HepG2 (cell line): ENCODE measurements around the gene PIGV. TPM values are rescaled to one million over a fixed set of nuclear protein-coding genes. Genes with fewer than 3 reads are reported as not detected.
A peak's percentile ranks its signal among the peaks of the same experiment; 100 is the strongest.

ENCODE experiments used
- ARNT2 ChIP-seq: sonication (generic); formaldehyde crosslinking; IDR thresholded peaks from 2 replicates; pipeline ENCODE4 v1.8.0; 2022; ENCODE audit warnings: mild to moderate bottlenecking, low read depth, missing genetic modification reagents, moderate library complexity
- DPF2 ChIP-seq: sonication (generic); formaldehyde crosslinking; IDR thresholded peaks from 2 replicates; pipeline ENCODE4 v1.4.0; 2020; ENCODE audit warnings: mild to moderate bottlenecking, low read depth, missing genetic modification reagents, borderline replicate concordance
- FOXK1 ChIP-seq: sonication (generic); formaldehyde crosslinking; IDR thresholded peaks from 2 replicates; pipeline ENCODE4 v1.4.0; 2020; ENCODE audit warnings: low read depth, missing genetic modification reagents, borderline replicate concordance
- KDM4B ChIP-seq: sonication (generic); formaldehyde crosslinking; IDR thresholded peaks from 2 replicates; pipeline ENCODE4 v1.4.0; 2020; ENCODE audit warnings: missing genetic modification reagents
- KMT2A ChIP-seq: sonication (generic); formaldehyde crosslinking; IDR thresholded peaks from 2 replicates; pipeline ENCODE4 v1.4.0; 2020; ENCODE audit warnings: missing genetic modification reagents
- NFKBIZ ChIP-seq: IDR thresholded peaks from 2 replicates; pipeline ENCODE4 v1.6.1; 2018; ENCODE audit warnings: missing genetic modification reagents, missing compliant biosample characterization
- RERE ChIP-seq: IDR thresholded peaks from 2 replicates; pipeline ENCODE4 v1.6.1; 2016; ENCODE audit warnings: low read depth, missing genetic modification reagents, missing compliant biosample characterization
- TBX3 ChIP-seq: fragments of 450-650 bp; IDR thresholded peaks from 2 replicates; pipeline ENCODE4 v1.6.1; 2017; ENCODE audit warnings: antibody characterized with exemption, mild to moderate bottlenecking, inconsistent platforms, borderline replicate concordance
- TGIF2 ChIP-seq: IDR thresholded peaks from 2 replicates; pipeline ENCODE4 v1.6.1; 2016; ENCODE audit warnings: control low read depth, missing compliant biosample characterization
- TMF1 ChIP-seq: sonication (generic); formaldehyde crosslinking; IDR thresholded peaks from 2 replicates; pipeline ENCODE4 v1.8.1; 2022; ENCODE audit warnings: low read depth, missing genetic modification reagents
- USF2 ChIP-seq, 2 experiments: sonication (generic) in 1 of 2; formaldehyde crosslinking in 1 of 2; IDR thresholded peaks; 2 replicates each; pipeline versions ENCODE4 v1.5.1 to v1.6.1; 2011 to 2020; ENCODE audit warnings: borderline replicate concordance in 1 of 2, low read depth in 1 of 2, low read length in 1 of 2, mild to moderate bottlenecking in 1 of 2, missing genetic modification reagents in 1 of 2, moderate library complexity in 1 of 2
- ZFP41 ChIP-seq: sonication (generic); formaldehyde crosslinking; IDR thresholded peaks from 2 replicates; pipeline ENCODE4 v1.4.0; 2020; ENCODE audit warnings: mild to moderate bottlenecking, missing genetic modification reagents, borderline replicate concordance
- ZNF496 ChIP-seq: sonication (generic); formaldehyde crosslinking; IDR thresholded peaks from 2 replicates; pipeline ENCODE4 v1.8.1; 2023; ENCODE audit warnings: mild to moderate bottlenecking, moderate library complexity, missing genetic modification reagents; ENCODE audit not compliant: insufficient replicate concordance
- ZNF546 ChIP-seq: sonication (generic); formaldehyde crosslinking; conservative IDR thresholded peaks from 2 replicates; pipeline ENCODE4 v1.8.1; 2023; ENCODE audit warnings: mild to moderate bottlenecking, missing genetic modification reagents
- ZNF576 ChIP-seq: sonication (generic); formaldehyde crosslinking; IDR thresholded peaks from 2 replicates; pipeline ENCODE4 v1.4.0; 2020; ENCODE audit warnings: mild to moderate bottlenecking, missing genetic modification reagents
- polyA plus RNA-seq, 8 experiments: library from polyadenylated mRNA; depleted of rRNA in 3 of 8; stranded (reverse) in 7 of 8; unstranded in 1 of 8; fragments of >200 nt; fragmentation: Illumina TruSeq in 4 of 8; extraction: Trizol in 4 of 8; gene quantifications; 2 replicates each; pipeline versions ENCODE4 v1.2.1 to v1.2.3, GENCODE V29; 2011 to 2016; ENCODE audit warnings: low read depth in 4 of 8, missing spikeins in 1 of 8, mixed read lengths in 1 of 8; ENCODE audit not compliant: insufficient read depth in 1 of 8
- total RNA-seq, 5 experiments: library from RNA; depleted of rRNA; stranded (reverse); fragments of >200 nt; fragmentation: Illumina TruSeq; extraction: Trizol; gene quantifications; 2 replicates each; pipeline ENCODE4 v1.2.3, GENCODE V29; 2016; ENCODE audit warnings: low read depth in 1 of 5
- TF ChIP-seq, protein P1 (sequence below): fragments of 450-650 bp; IDR thresholded peaks from 2 replicates; pipeline ENCODE4 v1.6.1; 2016

PIGV gene
- total and polyA plus RNA-seq, 2 of the 13 experiments (the other 11 are each of a cell fraction or from before 2014, with no cell fraction given) = 13.5 to 22.7 TPM

- TF ChIP-seq KDM4B (CRISPR knock-in tag) = peak; percentile 79; the same call in 1 of the 2 replicates
- TF ChIP-seq, protein P1, sequence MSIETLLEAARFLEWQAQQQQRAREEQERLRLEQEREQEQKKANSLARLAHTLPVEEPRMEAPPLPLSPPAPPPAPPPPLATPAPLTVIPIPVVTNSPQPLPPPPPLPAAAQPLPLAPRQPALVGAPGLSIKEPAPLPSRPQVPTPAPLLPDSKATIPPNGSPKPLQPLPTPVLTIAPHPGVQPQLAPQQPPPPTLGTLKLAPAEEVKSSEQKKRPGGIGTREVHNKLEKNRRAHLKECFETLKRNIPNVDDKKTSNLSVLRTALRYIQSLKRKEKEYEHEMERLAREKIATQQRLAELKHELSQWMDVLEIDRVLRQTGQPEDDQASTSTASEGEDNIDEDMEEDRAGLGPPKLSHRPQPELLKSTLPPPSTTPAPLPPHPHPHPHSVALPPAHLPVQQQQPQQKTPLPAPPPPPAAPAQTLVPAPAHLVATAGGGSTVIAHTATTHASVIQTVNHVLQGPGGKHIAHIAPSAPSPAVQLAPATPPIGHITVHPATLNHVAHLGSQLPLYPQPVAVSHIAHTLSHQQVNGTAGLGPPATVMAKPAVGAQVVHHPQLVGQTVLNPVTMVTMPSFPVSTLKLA = no peak
- no peak for TF ChIP-seq TBX3
- TF ChIP-seq ZNF496 (CRISPR knock-in tag) = no peak
- TF ChIP-seq FOXK1 = peak; percentile 46; the same call in 1 of the 2 replicates
- no peak for TF ChIP-seq TMF1
- TF ChIP-seq ARNT2 (CRISPR knock-in tag) = no peak
- TF ChIP-seq KMT2A = peak; percentile 59; the same call in 1 of the 2 replicates
- no peak for TF ChIP-seq TGIF2
- no peak for TF ChIP-seq RERE
- no peak for TF ChIP-seq NFKBIZ
- no peak for TF ChIP-seq ZNF576 (CRISPR knock-in tag)
- TF ChIP-seq ZFP41 (CRISPR knock-in tag) = no peak; the same call in 1 of the 2 replicates
- TF ChIP-seq DPF2 (CRISPR knock-in tag) = no peak
- TF ChIP-seq ZNF546 (CRISPR knock-in tag) = no peak
- TF ChIP-seq USF2 (IDR thresholded peaks at IDR 0.05; ENCODE audit: low read depth, low read length) = no peak
- TF ChIP-seq USF2 (CRISPR knock-in tag; IDR thresholded peaks at IDR 0.05; ENCODE audit: borderline replicate concordance) = no peak
Observed at GRCh38 chr1:26838474-26839338, 51.0 kb downstream of the PIGV start (continued).
